Fibroblast of skin of left quadriceps (primary cell): ENCODE measurements around the gene LCN10.
"Not testable (repeated sequence)": the region's sequence is repeated elsewhere in the genome, so short reads cannot be mapped to it uniquely, and the experiment has no call there.

Experiments
- DNase-seq, 2 experiments: peaks; one replicate each; pipeline ENCODE4 v3.0.0-alpha.2; 2013; ENCODE audit warnings: low read depth in 2 of 2

Gene LCN10

DNA sequence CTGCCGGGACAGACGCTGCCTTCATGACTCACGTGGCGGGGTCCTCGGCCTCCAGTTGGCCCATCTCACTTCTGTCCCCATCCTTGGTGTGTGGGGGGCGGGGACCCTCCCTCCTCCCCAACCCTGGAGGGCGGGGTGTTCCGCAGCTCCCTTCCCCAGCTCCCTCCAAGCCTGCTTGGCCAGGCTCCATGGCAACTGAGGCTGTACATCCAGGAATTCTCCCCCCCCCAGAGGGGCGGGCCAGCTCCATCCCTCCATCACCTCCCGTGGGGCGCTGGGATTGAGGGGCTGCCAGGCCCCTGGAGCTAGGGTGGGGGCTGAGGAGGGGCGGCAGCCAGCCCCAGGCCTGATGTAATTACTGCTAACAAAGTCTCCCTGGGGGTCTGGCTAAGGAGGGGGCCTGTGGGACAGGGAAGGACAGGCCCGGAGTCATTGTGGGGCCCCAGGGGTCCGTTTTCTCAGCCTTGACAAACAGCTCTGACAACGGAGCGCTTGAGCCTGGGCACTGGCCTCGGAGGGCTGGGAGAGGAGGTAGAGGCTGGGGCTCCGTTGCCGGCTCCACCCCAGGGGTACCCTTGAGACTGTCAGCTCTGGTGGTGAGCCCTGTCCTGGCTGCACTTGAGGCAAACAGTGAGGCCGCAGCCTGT is 22.4 kb downstream of the LCN10 start:
- DNase-seq, result no peak

DNA sequence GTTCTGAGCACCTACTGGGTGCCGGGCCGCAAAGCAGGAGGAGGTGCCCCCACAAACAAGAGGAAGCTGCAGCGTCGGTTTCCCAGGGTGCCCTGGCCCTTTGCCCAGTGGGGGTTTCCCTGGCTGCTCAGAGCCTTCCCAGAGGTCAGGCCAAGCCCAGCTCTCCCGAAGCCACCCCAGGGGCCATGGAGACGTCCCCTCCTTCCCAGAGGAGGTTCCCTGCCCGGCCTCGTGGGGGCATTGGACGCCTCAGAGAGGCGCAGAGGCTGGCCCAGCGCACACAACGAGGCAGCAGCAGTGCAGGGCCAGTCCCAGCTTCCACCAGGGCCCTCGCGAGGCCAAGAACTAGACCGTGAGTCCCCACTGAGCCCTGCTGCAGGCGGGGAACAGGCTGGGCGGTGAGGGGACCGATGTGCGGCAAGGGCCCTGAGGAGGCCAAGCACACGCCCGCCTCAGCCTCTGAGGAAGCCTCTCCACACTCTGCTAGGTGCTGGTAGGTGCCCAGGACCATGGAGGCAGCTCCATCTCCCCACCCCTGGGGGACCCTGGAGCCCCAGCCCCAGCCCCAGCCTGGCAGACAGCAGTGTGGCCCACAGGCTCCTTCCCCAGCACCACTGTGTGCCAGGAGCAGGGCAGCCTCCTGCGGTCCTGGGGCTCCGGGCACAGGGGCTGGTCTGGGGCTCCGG is 23.4 kb downstream of the LCN10 start:
- no peak for DNase-seq

- DNase-seq, result no peak
Measured at GRCh38 chr9:136718345-136719194, 24.2 kb downstream of the LCN10 start.

DNA sequence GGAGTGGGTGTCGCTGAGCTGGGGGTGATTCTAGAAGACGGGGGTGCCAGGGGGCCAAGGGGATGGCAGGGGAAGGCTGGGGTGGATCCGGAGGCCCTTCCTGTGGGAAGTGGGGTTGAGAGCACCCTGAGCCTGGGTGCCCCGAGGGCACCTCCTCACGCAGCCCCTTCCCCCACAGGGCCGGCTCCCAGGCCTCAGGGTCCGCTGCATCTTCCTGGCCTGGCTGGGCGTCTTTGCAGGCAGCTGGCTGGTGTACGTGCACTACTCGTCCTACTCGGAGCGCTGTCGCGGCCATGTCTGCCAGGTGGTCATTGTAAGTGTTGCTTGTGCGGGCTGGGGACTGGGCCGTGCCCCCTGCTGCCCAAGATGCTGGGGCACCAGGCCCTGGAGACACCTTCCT is 25.3 kb downstream of the LCN10 start:
- DNase-seq, result no peak

DNA sequence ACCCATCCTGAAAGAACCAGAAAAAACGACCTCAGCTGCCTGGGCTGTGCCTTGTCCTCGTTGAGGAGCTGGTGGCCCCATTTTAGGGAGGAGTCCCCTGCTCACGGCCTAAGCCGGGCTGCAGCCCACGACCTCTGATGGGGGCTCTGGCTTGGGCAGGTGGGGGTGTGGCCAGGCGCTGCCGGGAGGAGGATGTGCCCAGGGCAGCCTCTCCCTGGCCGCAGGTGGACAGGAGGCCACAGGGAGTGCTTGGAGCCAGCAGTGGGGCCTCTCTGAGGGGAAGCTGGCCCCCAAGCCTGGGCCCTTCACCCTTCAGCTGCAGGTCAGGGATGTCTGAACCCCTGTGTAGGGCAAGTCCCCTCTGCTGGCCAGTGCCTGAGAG is 27.9 kb downstream of the LCN10 start:
- no peak for DNase-seq

DNA sequence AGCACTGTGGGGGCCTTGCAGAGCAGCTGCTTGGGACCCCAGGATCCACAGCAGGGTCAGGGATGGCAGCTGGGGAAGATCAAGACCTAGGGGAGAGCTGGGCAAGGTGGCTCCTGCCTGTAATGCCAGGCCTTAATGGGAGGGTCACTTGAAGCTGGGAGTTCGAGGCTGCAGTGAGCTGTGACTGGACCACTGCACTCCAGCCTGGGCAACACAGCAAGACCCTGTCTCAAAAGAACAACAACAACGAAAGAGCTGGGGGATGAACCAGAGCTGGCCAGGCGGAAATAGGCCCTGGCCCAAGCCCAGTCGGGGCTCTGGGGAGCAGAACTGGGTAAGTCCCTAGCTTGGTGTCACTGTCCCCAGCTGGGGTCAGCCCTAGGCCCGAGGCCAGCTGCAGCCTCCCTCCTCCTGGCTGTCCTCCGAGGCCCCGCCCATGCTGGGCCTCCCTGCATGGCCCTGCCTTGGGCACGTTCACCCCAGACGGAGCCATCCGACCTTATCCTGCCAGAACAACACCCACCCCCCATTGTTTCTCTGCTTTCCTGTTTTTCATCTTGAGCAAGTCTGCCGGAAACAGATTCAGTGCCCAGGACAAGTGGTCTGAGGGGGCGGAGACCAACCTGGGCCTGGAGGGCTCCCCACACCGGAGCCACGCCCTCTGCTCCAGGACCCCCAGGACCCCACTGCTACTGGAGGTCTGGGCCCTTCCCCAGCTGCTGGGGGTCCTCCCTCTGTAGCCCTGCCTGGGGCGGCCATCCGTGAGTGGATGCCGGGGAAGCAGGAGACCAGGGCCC is 28.4 kb downstream of the LCN10 start:
- no peak for DNase-seq

DNA sequence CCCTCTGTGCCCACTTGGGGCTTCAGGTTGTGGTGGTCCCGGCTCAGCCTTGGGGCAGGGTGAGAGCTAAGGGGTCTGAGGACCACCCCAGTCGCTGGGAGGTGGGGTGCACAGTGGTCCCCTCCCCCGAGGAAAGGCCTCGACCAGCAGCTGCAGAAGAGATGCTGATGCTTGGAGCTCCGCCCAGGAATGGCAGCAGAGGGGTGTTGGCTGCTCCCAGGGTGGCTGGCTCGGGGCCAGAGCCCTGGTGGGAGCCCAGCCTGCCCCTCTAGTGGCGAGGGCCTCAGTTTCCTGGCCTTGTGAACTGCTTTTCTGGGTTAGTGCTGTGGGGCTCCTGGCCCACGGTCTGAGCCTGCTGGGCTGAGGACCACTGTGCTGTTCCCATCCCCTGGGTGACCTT is 29.2 kb downstream of the LCN10 start:
- DNase-seq, result no peak

DNA sequence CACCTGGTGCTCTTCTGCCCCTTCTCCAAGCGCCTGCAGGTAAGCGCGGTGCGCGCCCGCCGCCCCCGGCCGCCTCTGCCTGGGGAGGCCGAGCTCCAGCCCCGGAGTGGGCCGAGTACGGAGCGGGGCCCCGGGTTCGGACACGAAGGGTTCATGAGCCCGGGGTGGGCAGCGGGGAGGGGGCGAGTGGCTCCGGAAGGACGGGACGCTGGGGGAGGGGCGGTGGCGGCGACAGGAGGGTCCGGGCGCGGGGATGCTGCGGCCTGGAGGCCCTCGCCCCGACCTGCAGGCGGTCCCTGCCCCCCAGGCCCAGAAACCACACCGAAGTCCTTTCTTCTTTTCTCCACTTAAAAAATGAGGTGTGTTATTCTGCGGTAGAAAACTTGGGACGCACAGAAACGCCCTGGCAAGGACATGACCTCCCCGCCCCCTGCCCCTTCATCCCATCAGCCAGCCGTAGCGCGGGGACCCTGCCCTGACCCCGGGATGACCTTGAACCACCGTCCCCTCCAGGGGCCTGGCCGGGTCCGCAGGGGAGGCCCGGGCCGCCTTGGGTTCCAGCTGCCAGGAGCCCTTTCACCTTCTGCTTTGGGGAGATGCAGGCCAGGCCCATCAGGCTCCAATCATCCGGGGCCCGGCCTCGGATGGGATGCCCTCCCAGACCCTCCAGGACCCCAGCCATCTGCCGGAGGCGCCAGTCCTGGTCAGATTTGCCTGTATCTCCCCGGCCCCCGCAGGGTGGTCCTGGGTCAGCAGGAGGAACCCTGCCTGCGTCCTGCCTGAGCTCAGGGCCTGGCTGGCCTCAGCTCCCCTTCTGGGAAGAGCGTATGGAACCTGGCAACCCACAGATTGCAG is 29.8 kb downstream of the LCN10 start:
- no peak for DNase-seq

- no peak for DNase-seq
Measured at GRCh38 chr9:136711751-136712689, 30.7 kb downstream of the LCN10 start, which contains the start of gene DIPK1B. DIPK1B (plus strand) TSS chr9:136712572; CDS start chr9:136712666, 94 bp downstream.

GRCh38 chr9:136711219-136711648 is 31.5 kb downstream of the LCN10 start:
- peak; percentile 24 to 27 for DNase-seq

- DNase-seq, result no peak
Measured at GRCh38 chr9:136710543-136710942, 32.2 kb downstream of the LCN10 start.

DNA sequence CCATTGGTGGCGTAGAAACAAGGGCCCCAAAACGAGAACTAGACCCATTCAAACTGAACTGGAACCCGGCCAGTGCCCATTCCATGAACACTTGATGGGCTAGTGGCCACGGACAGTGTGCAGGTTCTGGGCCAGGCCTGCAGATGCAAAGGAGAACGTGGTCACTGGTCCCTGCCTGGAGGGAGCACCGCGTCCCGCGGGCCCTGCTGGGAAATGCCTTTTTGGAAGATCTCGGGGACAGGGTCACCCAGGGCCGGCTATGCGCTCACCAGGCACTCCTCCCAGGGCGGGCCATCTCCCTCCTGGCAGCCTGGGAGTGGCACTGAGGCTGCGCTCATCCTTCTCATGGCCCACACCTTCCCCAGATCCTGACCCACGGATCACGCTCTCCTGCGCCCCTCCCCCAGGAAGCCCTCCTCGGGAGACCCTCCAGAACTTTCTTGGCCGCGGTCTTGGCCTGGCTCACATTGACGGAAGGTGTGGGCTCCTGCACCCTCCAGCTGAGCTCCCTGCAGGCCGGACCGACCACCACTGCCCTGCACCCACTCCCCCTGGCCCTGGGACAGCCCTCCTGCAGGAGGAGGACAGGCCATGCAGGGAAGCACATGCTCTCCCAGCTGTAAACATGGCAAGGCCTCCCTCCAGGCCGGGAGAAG is 33.2 kb downstream of the LCN10 start:
- DNase-seq, result no peak

DNA sequence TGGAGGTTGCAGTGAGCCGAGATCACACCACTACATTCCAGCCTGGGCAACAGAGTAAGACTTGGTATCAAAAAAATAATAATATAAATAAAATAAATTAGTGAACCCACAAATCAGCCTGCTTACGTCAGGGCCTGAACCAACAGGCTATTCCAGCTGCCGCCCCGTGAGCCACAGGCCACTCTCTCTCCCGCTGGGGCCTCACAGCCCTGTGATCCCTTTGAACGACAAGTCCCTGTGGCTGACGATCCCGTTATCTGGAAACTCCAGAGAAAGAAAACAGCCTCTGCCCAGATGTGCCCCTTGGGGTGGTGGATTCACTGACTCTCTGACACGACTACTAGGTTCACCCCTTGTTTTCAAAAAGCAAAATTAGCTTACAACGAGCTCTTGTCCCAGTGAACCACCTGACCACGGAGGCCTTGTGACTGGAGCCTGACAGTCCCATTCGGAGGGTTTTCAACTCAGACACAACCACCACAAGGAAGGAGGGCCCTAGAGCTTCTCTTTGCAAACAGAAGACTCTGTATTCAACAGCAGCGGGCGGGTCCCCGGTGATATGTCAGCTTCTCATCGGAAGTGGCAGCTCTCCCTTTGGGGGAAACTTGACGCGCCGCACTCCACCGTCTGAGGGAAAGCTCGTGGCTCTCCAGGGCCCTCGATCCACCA is 34.8 kb downstream of the LCN10 start:
- DNase-seq, result no peak

DNA sequence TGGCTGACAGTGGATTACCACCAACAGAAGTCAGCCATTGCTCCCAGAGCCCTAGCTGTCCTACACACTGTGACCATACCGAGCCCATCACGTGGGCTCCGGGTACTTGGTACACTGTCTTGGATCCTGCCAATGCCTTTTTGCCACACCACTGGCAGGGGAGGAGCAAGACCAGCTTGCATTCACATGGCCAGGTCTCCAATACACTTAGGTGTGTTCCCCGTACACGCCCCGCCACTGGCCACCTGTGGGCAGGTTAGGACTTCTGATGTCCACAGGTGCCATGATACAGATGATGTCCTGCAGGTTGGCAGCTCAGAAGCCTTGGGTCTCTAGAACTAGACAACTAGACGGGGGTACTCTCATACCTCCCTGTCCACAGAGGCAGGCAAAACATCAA is 35.7 kb downstream of the LCN10 start:
- DNase-seq, result no peak

GRCh38 chr9:136705564-136705963 is 37.2 kb downstream of the LCN10 start:
- no peak for DNase-seq

DNA sequence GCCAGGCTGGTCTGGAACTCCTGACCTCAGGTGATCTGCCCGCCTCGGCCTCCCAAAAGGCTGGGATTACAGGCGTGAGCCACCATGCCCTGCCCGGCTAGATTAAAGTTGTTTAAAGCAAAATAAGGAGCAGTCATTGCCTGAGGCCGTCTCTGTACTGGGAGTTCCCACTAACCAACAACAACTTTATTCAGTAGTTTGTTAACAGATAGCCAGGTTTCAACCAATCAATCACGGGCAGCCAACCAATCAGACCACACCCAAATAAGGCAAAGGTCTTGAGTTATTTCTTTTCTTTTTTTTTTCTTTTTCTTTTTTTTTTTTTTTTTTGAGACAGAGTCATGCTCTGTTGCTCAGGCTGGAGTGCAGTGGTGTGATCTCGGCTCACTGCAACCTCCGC is 38.0 kb downstream of the LCN10 start:
- DNase-seq, result not testable (repeated sequence)

- no peak for DNase-seq
Measured at GRCh38 chr9:136703276-136703860, 39.4 kb downstream of the LCN10 start.

DNA sequence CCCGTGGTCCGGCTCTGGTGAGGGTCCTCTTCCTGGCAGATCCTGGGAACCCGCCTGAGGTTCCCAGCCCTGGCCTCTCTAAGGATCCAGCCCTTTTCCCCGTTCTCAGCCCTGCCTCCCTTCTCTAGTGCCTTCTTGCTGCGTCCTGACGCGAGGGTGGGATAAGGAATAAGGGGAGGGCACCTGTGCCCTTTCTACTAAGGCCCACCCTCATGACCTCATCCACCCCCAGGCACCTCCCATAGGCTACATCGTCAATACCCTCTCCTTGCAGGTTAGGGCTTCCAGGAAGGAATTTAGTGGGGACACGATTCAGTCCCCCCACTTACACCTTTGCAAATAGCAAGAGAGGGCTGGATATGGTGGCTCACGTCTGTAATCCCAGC is 41.1 kb downstream of the LCN10 start:
- DNase-seq, result no peak
